Measurements from ENCODE around the gene CLIP2.
"Not testable (repeated sequence)": the region's sequence is repeated elsewhere in the genome, so short reads cannot be mapped to it uniquely, and the experiment has no call there.

CLIP2 gene

DNA sequence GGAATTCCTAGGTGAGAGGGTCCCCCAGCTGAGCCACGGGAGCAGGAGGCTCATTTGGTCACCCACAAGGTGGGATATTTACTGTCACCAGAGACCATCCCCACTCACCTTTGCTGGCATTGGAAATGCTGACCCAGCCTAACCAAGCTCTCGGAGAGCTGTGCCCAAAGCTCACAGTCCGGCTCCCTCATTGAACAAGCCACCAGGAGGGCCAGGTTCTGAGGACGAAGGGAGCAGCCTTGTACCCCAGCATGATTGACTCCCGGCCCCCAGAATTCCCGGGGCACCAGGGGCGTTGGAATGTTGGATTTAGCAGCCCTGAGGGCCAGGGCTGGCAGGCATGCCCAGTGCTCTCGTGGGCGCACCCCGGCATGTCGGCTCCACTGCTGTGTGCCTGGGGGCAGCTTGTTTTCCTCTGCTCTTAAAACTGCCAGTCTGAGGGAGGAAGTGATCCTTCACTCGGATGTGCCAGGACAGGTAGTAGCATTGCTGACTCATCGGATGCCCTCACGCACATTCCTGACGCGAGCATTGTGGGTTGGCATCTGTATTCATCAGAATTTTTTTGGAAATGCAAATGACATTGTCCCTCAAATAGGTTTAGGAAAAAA, 23.3 kb downstream of the CLIP2 start:
- Histone ChIP-seq H3K9me3 (ENCODE audit: control insufficient read depth, insufficient read depth, low read depth, low read length) (no peaks in the 10 kb centered on the region), H3K27ac (ENCODE audit: extremely low read depth, low read depth, low read length) (no peak overlapping the region), H3K4me3 (ENCODE audit: low read depth, low read length) (no peak overlapping the region), H3K4me1 (ENCODE audit: control insufficient read depth, insufficient read depth, low read length) (no peaks in the 10 kb centered on the region), H3K36me3 (ENCODE audit: control insufficient read depth in 2 of 2, insufficient read depth in 1 of 2, low read length in 2 of 2) (no peaks in the 10 kb centered on the region)
- POLR2A ChIA-PET: no interaction called here
- CTCF ChIA-PET: no interaction called here
- TF ChIP-seq ZNF510 (tag by site-specific recombination; IDR thresholded peaks at IDR 0.05; ENCODE audit: insufficient replicate concordance): no peak
- no peak for TF ChIP-seq ZNF37A (tag by site-specific recombination; IDR thresholded peaks at IDR 0.05)
- no peak for TF ChIP-seq ZNF544 (tag by site-specific recombination; IDR thresholded peaks at IDR 0.05)
- TF ChIP-seq ZNF791 (tag by site-specific recombination; IDR thresholded peaks at IDR 0.05): no peak
- TF ChIP-seq ZNF600 (tag by site-specific recombination; IDR thresholded peaks at IDR 0.05): no peak
- TF ChIP-seq, protein P1, sequence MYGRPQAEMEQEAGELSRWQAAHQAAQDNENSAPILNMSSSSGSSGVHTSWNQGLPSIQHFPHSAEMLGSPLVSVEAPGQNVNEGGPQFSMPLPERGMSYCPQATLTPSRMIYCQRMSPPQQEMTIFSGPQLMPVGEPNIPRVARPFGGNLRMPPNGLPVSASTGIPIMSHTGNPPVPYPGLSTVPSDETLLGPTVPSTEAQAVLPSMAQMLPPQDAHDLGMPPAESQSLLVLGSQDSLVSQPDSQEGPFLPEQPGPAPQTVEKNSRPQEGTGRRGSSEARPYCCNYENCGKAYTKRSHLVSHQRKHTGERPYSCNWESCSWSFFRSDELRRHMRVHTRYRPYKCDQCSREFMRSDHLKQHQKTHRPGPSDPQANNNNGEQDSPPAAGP (tag by site-specific recombination; IDR thresholded peaks at IDR 0.05): no peak
- TF ChIP-seq, protein P2, sequence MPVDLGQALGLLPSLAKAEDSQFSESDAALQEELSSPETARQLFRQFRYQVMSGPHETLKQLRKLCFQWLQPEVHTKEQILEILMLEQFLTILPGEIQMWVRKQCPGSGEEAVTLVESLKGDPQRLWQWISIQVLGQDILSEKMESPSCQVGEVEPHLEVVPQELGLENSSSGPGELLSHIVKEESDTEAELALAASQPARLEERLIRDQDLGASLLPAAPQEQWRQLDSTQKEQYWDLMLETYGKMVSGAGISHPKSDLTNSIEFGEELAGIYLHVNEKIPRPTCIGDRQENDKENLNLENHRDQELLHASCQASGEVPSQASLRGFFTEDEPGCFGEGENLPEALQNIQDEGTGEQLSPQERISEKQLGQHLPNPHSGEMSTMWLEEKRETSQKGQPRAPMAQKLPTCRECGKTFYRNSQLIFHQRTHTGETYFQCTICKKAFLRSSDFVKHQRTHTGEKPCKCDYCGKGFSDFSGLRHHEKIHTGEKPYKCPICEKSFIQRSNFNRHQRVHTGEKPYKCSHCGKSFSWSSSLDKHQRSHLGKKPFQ (tag by site-specific recombination; IDR thresholded peaks at IDR 0.05): no peak
- no peak for TF ChIP-seq TCF7L2 (IDR thresholded peaks at IDR 0.05; ENCODE audit: borderline replicate concordance, low read depth, low read length)
- no peak for TF ChIP-seq HOXD13 (CRISPR knock-in tag; IDR thresholded peaks at IDR 0.05; ENCODE audit: borderline replicate concordance)
- no peak for TF ChIP-seq ZNF223 (tag by site-specific recombination; IDR thresholded peaks at IDR 0.05)
- no peak for TF ChIP-seq ZNF623 (tag by site-specific recombination; IDR thresholded peaks at IDR 0.05)
- no peak for TF ChIP-seq ZFHX2 (tag by site-specific recombination; conservative IDR thresholded peaks at IDR 0.05)
- TF ChIP-seq ZNF596 (tag by site-specific recombination; IDR thresholded peaks at IDR 0.05): no peak
- no peak for TF ChIP-seq ZNF701 (tag by site-specific recombination; IDR thresholded peaks at IDR 0.05)
- TF ChIP-seq, protein P3, sequence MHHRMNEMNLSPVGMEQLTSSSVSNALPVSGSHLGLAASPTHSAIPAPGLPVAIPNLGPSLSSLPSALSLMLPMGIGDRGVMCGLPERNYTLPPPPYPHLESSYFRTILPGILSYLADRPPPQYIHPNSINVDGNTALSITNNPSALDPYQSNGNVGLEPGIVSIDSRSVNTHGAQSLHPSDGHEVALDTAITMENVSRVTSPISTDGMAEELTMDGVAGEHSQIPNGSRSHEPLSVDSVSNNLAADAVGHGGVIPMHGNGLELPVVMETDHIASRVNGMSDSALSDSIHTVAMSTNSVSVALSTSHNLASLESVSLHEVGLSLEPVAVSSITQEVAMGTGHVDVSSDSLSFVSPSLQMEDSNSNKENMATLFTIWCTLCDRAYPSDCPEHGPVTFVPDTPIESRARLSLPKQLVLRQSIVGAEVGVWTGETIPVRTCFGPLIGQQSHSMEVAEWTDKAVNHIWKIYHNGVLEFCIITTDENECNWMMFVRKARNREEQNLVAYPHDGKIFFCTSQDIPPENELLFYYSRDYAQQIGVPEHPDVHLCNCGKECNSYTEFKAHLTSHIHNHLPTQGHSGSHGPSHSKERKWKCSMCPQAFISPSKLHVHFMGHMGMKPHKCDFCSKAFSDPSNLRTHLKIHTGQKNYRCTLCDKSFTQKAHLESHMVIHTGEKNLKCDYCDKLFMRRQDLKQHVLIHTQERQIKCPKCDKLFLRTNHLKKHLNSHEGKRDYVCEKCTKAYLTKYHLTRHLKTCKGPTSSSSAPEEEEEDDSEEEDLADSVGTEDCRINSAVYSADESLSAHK (tag by site-specific recombination; IDR thresholded peaks at IDR 0.05): no peak
- no peak for TF ChIP-seq ZNF416 (tag by site-specific recombination; IDR thresholded peaks at IDR 0.05)
- no peak for TF ChIP-seq ZNF529 (tag by site-specific recombination; IDR thresholded peaks at IDR 0.05; ENCODE audit: insufficient replicate concordance)
- TF ChIP-seq, protein P4, sequence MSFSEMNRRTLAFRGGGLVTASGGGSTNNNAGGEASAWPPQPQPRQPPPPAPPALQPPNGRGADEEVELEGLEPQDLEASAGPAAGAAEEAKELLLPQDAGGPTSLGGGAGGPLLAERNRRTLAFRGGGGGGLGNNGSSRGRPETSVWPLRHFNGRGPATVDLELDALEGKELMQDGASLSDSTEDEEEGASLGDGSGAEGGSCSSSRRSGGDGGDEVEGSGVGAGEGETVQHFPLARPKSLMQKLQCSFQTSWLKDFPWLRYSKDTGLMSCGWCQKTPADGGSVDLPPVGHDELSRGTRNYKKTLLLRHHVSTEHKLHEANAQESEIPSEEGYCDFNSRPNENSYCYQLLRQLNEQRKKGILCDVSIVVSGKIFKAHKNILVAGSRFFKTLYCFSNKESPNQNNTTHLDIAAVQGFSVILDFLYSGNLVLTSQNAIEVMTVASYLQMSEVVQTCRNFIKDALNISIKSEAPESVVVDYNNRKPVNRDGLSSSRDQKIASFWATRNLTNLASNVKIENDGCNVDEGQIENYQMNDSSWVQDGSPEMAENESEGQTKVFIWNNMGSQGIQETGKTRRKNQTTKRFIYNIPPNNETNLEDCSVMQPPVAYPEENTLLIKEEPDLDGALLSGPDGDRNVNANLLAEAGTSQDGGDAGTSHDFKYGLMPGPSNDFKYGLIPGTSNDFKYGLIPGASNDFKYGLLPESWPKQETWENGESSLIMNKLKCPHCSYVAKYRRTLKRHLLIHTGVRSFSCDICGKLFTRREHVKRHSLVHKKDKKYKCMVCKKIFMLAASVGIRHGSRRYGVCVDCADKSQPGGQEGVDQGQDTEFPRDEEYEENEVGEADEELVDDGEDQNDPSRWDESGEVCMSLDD (tag by site-specific recombination; IDR thresholded peaks at IDR 0.05): no peak
- no peak for TF ChIP-seq ZNF184 (tag by site-specific recombination; IDR thresholded peaks at IDR 0.05)

DNA sequence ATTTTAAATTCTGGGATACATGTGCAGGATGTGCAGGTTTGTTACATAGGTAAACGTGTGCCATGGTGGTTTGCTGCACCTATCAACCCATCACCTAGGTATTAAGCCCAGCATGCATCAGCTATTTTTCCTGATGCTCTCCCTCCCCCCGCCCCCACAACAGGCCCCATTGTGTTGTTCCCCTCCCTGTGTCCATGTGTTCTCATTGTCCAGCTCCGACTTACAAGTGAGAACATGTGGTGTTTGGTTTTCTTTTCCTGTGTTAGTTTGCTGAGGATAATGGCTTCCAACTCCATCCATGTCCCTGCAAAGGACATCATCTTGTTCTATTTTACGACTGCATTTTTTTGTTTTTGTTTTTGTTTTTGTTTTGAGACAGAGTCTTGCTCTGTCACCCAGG, 26.7 kb downstream of the CLIP2 start:
- H3K4me1 ChIP-seq (ENCODE audit: control insufficient read depth, insufficient read depth, low read length); H3K4me3 ChIP-seq (ENCODE audit: low read depth, low read length); H3K9me3 ChIP-seq (ENCODE audit: control insufficient read depth, insufficient read depth, low read depth, low read length); H3K27ac ChIP-seq (ENCODE audit: extremely low read depth, low read depth, low read length); POLR2A ChIA-PET; H3K36me3 ChIP-seq (ENCODE audit: control insufficient read depth in 2 of 2, insufficient read depth in 1 of 2, low read length in 2 of 2); CTCF ChIA-PET: not testable (repeated sequence)

All from HEK293 (cell line).